HepG2 (cell line): ENCODE measurements around the gene FAM83E. TPM values are rescaled to one million over a fixed set of nuclear protein-coding genes. Genes with fewer than 3 reads are reported as not detected.

Experiments used
- ATAC-seq: fragments of 200-7000 bp; cut with Tn5 transposase; 3 replicates; pipeline ENCODE4 v1.9.1; 2020; ENCODE audit warnings: mild to moderate bottlenecking, moderate library complexity
- BruUV-seq: library from RNA; stranded (reverse); fragments of 400-500 nt; replicated peaks from 2 replicates; lab custom pipeline; 2021; lab: Mats Ljungman, UMichigan
- CTCF ChIA-PET: fragments of 300-600 bp; formaldehyde crosslinking; extraction: SDS; loops from one replicate; lab custom pipeline; 2021; ENCODE audit warnings: low total read pairs, inconsistent platforms, low intra/inter-chr PET ratio; lab: Yijun Ruan, JAX
- POLR2A ChIA-PET: fragments of 350-600 bp; sonication (Branson Sonifier 250); formaldehyde crosslinking; loops from one replicate; lab custom pipeline; 2020; ENCODE audit warnings: antibody characterized with exemption, inconsistent platforms; lab: Yijun Ruan, JAX
- DNase-seq: peaks from one replicate; pipeline ENCODE4 v3.0.0-alpha.2; 2015; ENCODE audit warnings: low spot score
- FAIRE-seq: peaks from 3 replicates; lab custom pipeline; 2011; peaks lifted over from hg19 to GRCh38; lab: Jason Lieb, UNC
- H2AFZ ChIP-seq: one replicate; pipeline ENCODE4 v1.6.1; 2011; ENCODE audit warnings: low read length, inconsistent platforms
- H3K27ac ChIP-seq: fragments of 300-600 bp; 3 replicates; pipeline ENCODE4 v1.8.0; 2011; ENCODE audit warnings: mixed run types, mild to moderate bottlenecking, mixed read lengths, low read length, inconsistent platforms; ENCODE audit not compliant: insufficient read depth; ENCODE audit errors: extremely low read length
- H3K27me3 ChIP-seq, 2 experiments: fragments of 200-600 bp in 1 of 2; 2 replicates in 1 of 2; 3 replicates in 1 of 2; pipeline versions ENCODE4 v1.6.0 to v1.8.0; 2011; ENCODE audit warnings: low read length in 2 of 2, mild to moderate bottlenecking in 2 of 2, moderate library complexity in 2 of 2, inconsistent platforms in 1 of 2; ENCODE audit not compliant: insufficient read depth in 2 of 2, control insufficient read depth in 1 of 2
- H3K36me3 ChIP-seq, 2 experiments: fragments of 200-600 bp in 1 of 2; replicated peaks in 1 of 2; 2 replicates in 1 of 2; 3 replicates in 1 of 2; pipeline versions ENCODE4 v1.5.1 to v1.8.0; 2011; ENCODE audit warnings: low read length in 2 of 2, inconsistent platforms in 1 of 2; ENCODE audit not compliant: insufficient read depth in 2 of 2, control insufficient read depth in 1 of 2
- H3K4me1 ChIP-seq: 2 replicates; pipeline ENCODE4 v1.5.1; 2012; ENCODE audit warnings: low read length, inconsistent platforms; ENCODE audit not compliant: insufficient read depth
- H3K4me2 ChIP-seq: 2 replicates; pipeline ENCODE4 v1.6.0; 2011; ENCODE audit warnings: low read depth, low read length, inconsistent platforms
- H3K4me3 ChIP-seq, 3 experiments: fragments of 200-600 bp in 1 of 3; sonication (generic), shearing (Covaris generic) in 1 of 3; replicated peaks in 1 of 3; 2 replicates each; pipeline ENCODE4 v1.5.1; 2011 to 2016; ENCODE audit warnings: low read length in 3 of 3, inconsistent platforms in 2 of 3, low read depth in 2 of 3, mild to moderate bottlenecking in 2 of 3, control low read depth in 1 of 3, mixed read lengths in 1 of 3; ENCODE audit not compliant: insufficient read depth in 1 of 3
- H3K79me2 ChIP-seq: one replicate; pipeline ENCODE4 v1.6.1; 2011; ENCODE audit warnings: low read length, inconsistent platforms; ENCODE audit not compliant: insufficient read depth
- H3K9ac ChIP-seq: 2 replicates; pipeline ENCODE4 v1.6.0; 2011; ENCODE audit warnings: mild to moderate bottlenecking, low read depth, low read length, inconsistent platforms; ENCODE audit not compliant: insufficient read depth
- H3K9me3 ChIP-seq: 2 replicates; pipeline ENCODE4 v1.5.1; 2012; ENCODE audit warnings: mild to moderate bottlenecking, low read length
- H4K20me1 ChIP-seq: 2 replicates; pipeline ENCODE4 v1.6.0; 2011; ENCODE audit warnings: inconsistent platforms, mild to moderate bottlenecking, low read length, moderate library complexity; ENCODE audit not compliant: insufficient read depth
- CHD2 ChIP-seq: IDR thresholded peaks from 2 replicates; pipeline ENCODE4 v1.6.1; 2011; ENCODE audit warnings: low read depth, low read length, improper control_type of control experiment
- HES4 ChIP-seq: sonication (generic); formaldehyde crosslinking; IDR thresholded peaks from 2 replicates; pipeline ENCODE4 v1.9.0; 2021; ENCODE audit warnings: mild to moderate bottlenecking, missing genetic modification reagents, borderline replicate concordance
- HNF4A ChIP-seq: sonication (generic); formaldehyde crosslinking; IDR thresholded peaks from 2 replicates; pipeline ENCODE4 v1.4.0; 2020; ENCODE audit warnings: missing genetic modification reagents
- KDM6A ChIP-seq: IDR thresholded peaks from 2 replicates; pipeline ENCODE4 v1.6.1; 2016; ENCODE audit warnings: low read depth
- RAD21 ChIP-seq: fragments of 450-650 bp; formaldehyde crosslinking; IDR thresholded peaks from 2 replicates; pipeline ENCODE4 v1.5.0; 2020; ENCODE audit warnings: mild to moderate bottlenecking
- RBFOX2 ChIP-seq: fragments of 200-400 bp; formaldehyde crosslinking; IDR thresholded peaks from 2 replicates; pipeline ENCODE4 v1.6.1; 2017; ENCODE audit warnings: low read depth, mild to moderate bottlenecking, low read length
- SIN3A ChIP-seq: IDR thresholded peaks from 2 replicates; pipeline ENCODE4 v1.6.1; 2011; ENCODE audit warnings: low read depth, mild to moderate bottlenecking, control low read depth, low read length, borderline replicate concordance
- SP1 ChIP-seq, 2 experiments: fragments of 450-650 bp in 1 of 2; sonication (generic) in 1 of 2; formaldehyde crosslinking in 1 of 2; IDR thresholded peaks; 2 replicates each; pipeline versions ENCODE4 v1.4.0 to v1.6.1; 2016 to 2020; ENCODE audit warnings: missing genetic modification reagents in 1 of 2
- SSRP1 ChIP-seq: IDR thresholded peaks from 2 replicates; pipeline ENCODE4 v1.6.1; 2016; ENCODE audit warnings: control low read depth
- ZMYM3 ChIP-seq: sonication (generic); formaldehyde crosslinking; IDR thresholded peaks from 2 replicates; pipeline ENCODE4 v1.5.1; 2020; ENCODE audit warnings: mild to moderate bottlenecking, missing genetic modification reagents
- ZNF12 ChIP-seq: sonication (generic); formaldehyde crosslinking; IDR thresholded peaks from 2 replicates; pipeline ENCODE4 v1.5.0; 2020; ENCODE audit warnings: missing genetic modification reagents
- ZNF263 ChIP-seq: sonication (generic); formaldehyde crosslinking; IDR thresholded peaks from 2 replicates; pipeline ENCODE4 v1.4.0; 2020; ENCODE audit warnings: missing genetic modification reagents
- ZNF281 ChIP-seq: sonication (generic); formaldehyde crosslinking; IDR thresholded peaks from 2 replicates; pipeline ENCODE4 v1.4.0; 2020; ENCODE audit warnings: missing genetic modification reagents, borderline replicate concordance
- ZNF414 ChIP-seq: sonication (generic); formaldehyde crosslinking; IDR thresholded peaks from 2 replicates; pipeline ENCODE4 v1.5.0; 2020; ENCODE audit warnings: missing genetic modification reagents
- ZNF563 ChIP-seq: sonication (generic); formaldehyde crosslinking; IDR thresholded peaks from 2 replicates; pipeline ENCODE4 v1.8.0; 2022; ENCODE audit warnings: mild to moderate bottlenecking, moderate library complexity, missing genetic modification reagents
- ZNF672 ChIP-seq: sonication (generic); formaldehyde crosslinking; IDR thresholded peaks from 2 replicates; pipeline ENCODE4 v1.8.1; 2022; ENCODE audit warnings: missing genetic modification reagents
- WGBS: methylation state at CpG from one replicate; pipeline ENCODE4 v1.1.6; 2017; ENCODE audit warnings: low lambda C conversion rate; 5-methylcytosine and 5-hydroxymethylcytosine counted together
- in situ Hi-C: cut with HindIII; loops from 2 replicates; pipeline ENCODE4 v1.10.0; 2017; ENCODE audit warnings: low pct_unique_long_range_greater_than_20kb; ENCODE audit not compliant: extremely low pct_ligation_motif_present
- intact Hi-C: fragments of 100-400 bp; cut with micrococcal nuclease; formaldehyde crosslinking; loops from one replicate; pipeline ENCODE4 v1.10.0; 2022; ENCODE audit not compliant: unreplicated experiment
- polyA plus RNA-seq, 8 experiments: library from polyadenylated mRNA; depleted of rRNA in 3 of 8; stranded (reverse) in 7 of 8; unstranded in 1 of 8; fragments of >200 nt; fragmentation: Illumina TruSeq in 4 of 8; extraction: Trizol in 4 of 8; gene quantifications; 2 replicates each; pipeline versions ENCODE4 v1.2.1 to v1.2.3, GENCODE V29; 2011 to 2016; ENCODE audit warnings: low read depth in 4 of 8, missing spikeins in 1 of 8, mixed read lengths in 1 of 8; ENCODE audit not compliant: insufficient read depth in 1 of 8
- total RNA-seq, 5 experiments: library from RNA; depleted of rRNA; stranded (reverse); fragments of >200 nt; fragmentation: Illumina TruSeq; extraction: Trizol; gene quantifications; 2 replicates each; pipeline ENCODE4 v1.2.3, GENCODE V29; 2016; ENCODE audit warnings: low read depth in 1 of 5
- TF ChIP-seq, protein P1 (sequence below): sonication (generic); formaldehyde crosslinking; IDR thresholded peaks from 2 replicates; pipeline ENCODE4 v1.5.1; 2020; ENCODE audit warnings: mild to moderate bottlenecking, missing genetic modification reagents, moderate library complexity

Gene FAM83E
- total and polyA plus RNA-seq, 2 of the 13 experiments (the other 11 are each of a cell fraction or from before 2014, with no cell fraction given): 0.18 to 0.60 TPM

- TF ChIP-seq, protein P1, sequence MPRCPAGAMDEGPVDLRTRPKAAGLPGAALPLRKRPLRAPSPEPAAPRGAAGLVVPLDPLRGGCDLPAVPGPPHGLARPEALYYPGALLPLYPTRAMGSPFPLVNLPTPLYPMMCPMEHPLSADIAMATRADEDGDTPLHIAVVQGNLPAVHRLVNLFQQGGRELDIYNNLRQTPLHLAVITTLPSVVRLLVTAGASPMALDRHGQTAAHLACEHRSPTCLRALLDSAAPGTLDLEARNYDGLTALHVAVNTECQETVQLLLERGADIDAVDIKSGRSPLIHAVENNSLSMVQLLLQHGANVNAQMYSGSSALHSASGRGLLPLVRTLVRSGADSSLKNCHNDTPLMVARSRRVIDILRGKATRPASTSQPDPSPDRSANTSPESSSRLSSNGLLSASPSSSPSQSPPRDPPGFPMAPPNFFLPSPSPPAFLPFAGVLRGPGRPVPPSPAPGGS: no peak
- 0 out of 2 replicates have a peak, but pooled peaks have one; percentile 5 for TF ChIP-seq CHD2
- no peak for TF ChIP-seq ZMYM3 (CRISPR knock-in tag)
- TF ChIP-seq RBFOX2: no peak
- no peak for TF ChIP-seq ZNF12
- peak; percentile 62; the same call in 1 of the 2 replicates for TF ChIP-seq SSRP1
- no peak for TF ChIP-seq KDM6A
- TF ChIP-seq RAD21 (CRISPR knock-in tag): peak; percentile 12; the same call in 1 of the 2 replicates
These were observed 22.1 kb upstream of the FAM83E start, which contains the start of gene DBP (continued) for GRCh38 chr19:48636859-48637448.

DNA sequence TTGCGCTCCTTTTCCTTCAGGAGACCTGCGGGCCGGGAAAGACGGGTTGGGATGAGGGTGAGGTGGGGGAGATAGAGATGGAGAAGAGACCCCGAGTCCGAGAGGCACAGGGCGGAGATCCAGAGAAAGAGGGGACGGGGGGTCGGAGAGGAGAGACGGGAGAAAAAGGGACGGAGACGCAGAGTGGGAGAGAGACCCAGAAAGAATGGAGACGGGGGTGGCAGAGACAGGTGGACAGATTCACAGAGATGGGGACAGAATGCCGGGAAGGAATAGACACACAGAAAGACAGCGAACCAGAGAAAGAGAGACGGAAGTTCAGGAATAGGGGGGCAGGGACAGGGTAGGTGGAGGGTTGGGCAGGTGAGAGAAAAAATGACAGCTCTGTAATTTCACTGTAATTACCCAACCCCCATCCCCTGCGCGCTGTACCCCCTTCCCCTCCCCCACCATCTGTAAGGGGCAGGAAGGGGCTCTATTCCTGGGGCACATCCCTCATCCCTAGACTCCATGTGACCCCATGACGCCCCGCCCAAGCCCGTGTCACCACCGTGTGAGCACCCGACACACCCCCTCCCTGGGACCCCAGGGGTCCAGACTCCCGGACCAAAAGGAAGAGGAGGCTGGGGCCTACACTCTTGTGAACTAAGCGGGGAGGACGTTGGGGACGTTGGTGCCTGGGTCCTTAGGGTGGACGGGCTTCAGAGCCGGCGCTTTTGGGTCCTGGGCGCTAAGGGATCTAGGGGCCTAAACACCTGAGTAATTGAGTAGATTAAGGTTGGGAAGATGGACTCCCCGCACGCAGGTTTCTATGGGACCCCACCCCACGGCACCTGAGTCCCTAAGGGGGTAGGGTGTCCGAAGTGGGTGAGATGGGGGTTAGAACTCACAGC lies 21.3 kb upstream of the FAM83E start:
- Histone ChIP-seq H3K4me3 (peak overlapping the region; percentile 56 to 76 (median 59)), H3K9ac (peak overlapping the region; percentile 67), H4K20me1 (no peaks in the 10 kb centered on the region), H3K27me3 (peaks cover 0 to 8% of the 10 kb centered on the region in 2 experiments; a peak in 3 of 5 replicates), H3K9me3 (no peaks in the 10 kb centered on the region), H3K4me2 (peak overlapping the region; percentile 96), H3K36me3 (no peaks in the 10 kb centered on the region), H2AFZ (no peak overlapping the region), H3K4me1 (peaks cover 83% of the 10 kb centered on the region), H3K27ac (peak overlapping the region; percentile 70), H3K79me2 (no peaks in the 10 kb centered on the region)
- intact Hi-C loops: loop anchor here (2.0 kb wide), 1 partner anchor 17 kb away; the partner anchor contains the start of genes RPL18 and SPHK2
- WGBS: 1% methylated on average over 29 of the region's 35 CpGs
- FAIRE-seq: no peak
- in situ Hi-C loops: no loop called here
- ATAC-seq: no peak
- TF ChIP-seq SP1 (IDR thresholded peaks at IDR 0.05) (no peak), SP1 (CRISPR knock-in tag; IDR thresholded peaks at IDR 0.05) (no peak), ZNF281 (CRISPR knock-in tag) (0 out of 2 replicates have a peak, but pooled peaks have one; percentile 20), ZNF563 (CRISPR knock-in tag) (0 out of 2 replicates have a peak, but pooled peaks have one; percentile 16), ZNF263 (CRISPR knock-in tag) (peak; percentile 79), HES4 (CRISPR knock-in tag) (0 out of 2 replicates have a peak, but pooled peaks have one; percentile 18), HNF4A (no peak), SIN3A (peak; percentile 38; the same call in 1 of the 2 replicates), ZNF672 (CRISPR knock-in tag) (no peak), ZNF414 (CRISPR knock-in tag) (0 out of 2 replicates have a peak, but pooled peaks have one; percentile 24)
- ChIA-PET POLR2A (interaction anchor here (1.1 to 2.0 kb wide), 3 partner anchors 9 to 17 kb away, joined by 4 to 12 read pairs (median 4); partner anchors contain the start of genes CA11, RPL18 and SPHK2), CTCF (no interaction called here)
- no peak for DNase-seq
- no TSS peak for BruUV-seq
